Lower leg skin (tissue), 4 donors: ENCODE results near the gene SKI. TPM values are rescaled to one million over a fixed set of nuclear protein-coding genes. Genes with fewer than 3 reads are reported as not detected.
A peak's percentile ranks its signal among the peaks of the same experiment; 100 is the strongest.

Source experiments
- DNase-seq, 2 donors: peaks; one replicate each; pipeline ENCODE4 v3.0.0-alpha.2; 2019; ENCODE audit warnings: low spot score in 2 of 2
- H3K4me3 ChIP-seq: fragments of 200-600 bp; sonication (generic); 2 replicates; pipeline ENCODE4 v1.5.1; 2017; ENCODE audit warnings: mild to moderate bottlenecking, low read depth; ENCODE audit not compliant: poor library complexity, severe bottlenecking
- POLR2A ChIP-seq, 2 donors: fragments of 450-650 bp; IDR thresholded peaks; one replicate each; pipeline ENCODE4 v1.6.1; 2016 to 2017; ENCODE audit warnings: antibody characterized with exemption in 2 of 2, mild to moderate bottlenecking in 1 of 2, moderate library complexity in 1 of 2
- WGBS, 2 donors: methylation state at CpG; one replicate each; pipeline ENCODE4 v1.1.5; 2018; 5-methylcytosine and 5-hydroxymethylcytosine counted together
- intact Hi-C: fragments of 100-400 bp; cut with DNase I; formaldehyde crosslinking; loops from one replicate; pipeline ENCODE4 v1.15.0; 2023; ENCODE audit warnings: low total_unique reads
- total RNA-seq, 4 donors: library from RNA; depleted of rRNA; stranded (reverse); fragments of >200 nt; gene quantifications; one replicate each; pipeline ENCODE4 v1.1.0, GENCODE V29; 2016
- TF ChIP-seq, protein P1 (sequence below), 3 donors: fragments of 450-650 bp; IDR thresholded peaks; one replicate each; pipeline ENCODE4 v1.5.1; 2016; ENCODE audit warnings: antibody characterized with exemption in 3 of 3, mild to moderate bottlenecking in 3 of 3, moderate library complexity in 2 of 3

SKI gene
- total RNA-seq, 4 donors from 2014 or later = 67.3 to 80.8 (median 75.4) TPM

DNA sequence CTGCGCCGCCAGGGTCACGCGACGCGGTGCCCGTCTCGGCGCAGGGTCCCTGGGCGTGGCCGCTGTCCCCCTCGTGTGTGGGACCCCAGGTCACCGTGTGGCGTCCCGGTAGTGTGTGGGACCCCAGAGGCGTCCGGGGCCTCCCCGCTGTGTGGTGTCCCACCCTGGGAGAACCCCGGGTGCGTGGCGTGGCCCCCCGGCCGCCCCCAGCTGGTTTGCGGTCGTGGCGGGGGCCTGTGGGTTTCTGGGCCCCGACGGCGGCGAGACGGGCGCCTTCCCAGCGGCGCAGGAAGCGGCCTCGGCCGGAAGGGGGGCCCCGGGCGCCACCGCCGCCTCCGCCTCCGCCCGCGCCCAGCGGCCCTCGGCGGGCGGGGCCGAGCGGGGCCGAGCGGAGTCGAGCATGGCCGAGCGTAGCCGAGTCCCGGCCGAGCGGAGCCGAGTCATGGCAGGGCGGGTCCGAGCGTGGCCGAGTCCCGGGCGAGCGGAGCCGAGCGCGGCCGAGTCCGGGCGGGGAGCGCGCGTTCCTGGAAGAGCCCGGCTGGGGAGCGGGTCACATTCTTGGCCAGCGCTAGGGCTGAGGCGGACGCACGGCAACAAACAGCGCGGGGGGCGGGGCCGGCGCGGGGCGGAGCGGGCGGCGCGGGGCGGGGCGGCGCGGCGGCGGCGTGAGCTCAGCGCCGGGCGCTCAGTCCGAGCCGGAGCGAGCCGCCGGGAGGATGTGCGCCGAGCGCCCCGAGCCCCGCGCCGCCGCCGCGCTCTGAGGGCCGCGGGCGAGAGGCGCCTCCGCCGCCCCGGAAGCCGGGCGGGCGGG is 568 bp upstream of the SKI start:
- TF ChIP-seq, protein P1, sequence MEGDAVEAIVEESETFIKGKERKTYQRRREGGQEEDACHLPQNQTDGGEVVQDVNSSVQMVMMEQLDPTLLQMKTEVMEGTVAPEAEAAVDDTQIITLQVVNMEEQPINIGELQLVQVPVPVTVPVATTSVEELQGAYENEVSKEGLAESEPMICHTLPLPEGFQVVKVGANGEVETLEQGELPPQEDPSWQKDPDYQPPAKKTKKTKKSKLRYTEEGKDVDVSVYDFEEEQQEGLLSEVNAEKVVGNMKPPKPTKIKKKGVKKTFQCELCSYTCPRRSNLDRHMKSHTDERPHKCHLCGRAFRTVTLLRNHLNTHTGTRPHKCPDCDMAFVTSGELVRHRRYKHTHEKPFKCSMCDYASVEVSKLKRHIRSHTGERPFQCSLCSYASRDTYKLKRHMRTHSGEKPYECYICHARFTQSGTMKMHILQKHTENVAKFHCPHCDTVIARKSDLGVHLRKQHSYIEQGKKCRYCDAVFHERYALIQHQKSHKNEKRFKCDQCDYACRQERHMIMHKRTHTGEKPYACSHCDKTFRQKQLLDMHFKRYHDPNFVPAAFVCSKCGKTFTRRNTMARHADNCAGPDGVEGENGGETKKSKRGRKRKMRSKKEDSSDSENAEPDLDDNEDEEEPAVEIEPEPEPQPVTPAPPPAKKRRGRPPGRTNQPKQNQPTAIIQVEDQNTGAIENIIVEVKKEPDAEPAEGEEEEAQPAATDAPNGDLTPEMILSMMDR (IDR thresholded peaks at IDR 0.05) = no peak
- peak in 1 of 2 donors; percentile 17 for TF ChIP-seq POLR2A (IDR thresholded peaks at IDR 0.05)
- peak; percentile 93 to 99 for DNase-seq
- WGBS, 2 donors = 0% methylated on average over 40 of the region's 129 CpGs; no CpG with 5 or more reads in 1 of the 2 donors
- intact Hi-C loops = no loop called here
- H3K4me3 ChIP-seq = peak overlapping the region; percentile 51

DNA sequence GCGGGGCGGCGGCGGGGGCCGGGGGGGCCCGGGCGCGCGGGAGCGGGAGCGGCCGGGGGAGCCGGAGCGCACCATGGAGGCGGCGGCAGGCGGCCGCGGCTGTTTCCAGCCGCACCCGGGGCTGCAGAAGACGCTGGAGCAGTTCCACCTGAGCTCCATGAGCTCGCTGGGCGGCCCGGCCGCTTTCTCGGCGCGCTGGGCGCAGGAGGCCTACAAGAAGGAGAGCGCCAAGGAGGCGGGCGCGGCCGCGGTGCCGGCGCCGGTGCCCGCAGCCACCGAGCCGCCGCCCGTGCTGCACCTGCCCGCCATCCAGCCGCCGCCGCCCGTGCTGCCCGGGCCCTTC is 546 bp downstream of the SKI start:
- intact Hi-C loops = no loop called here
- H3K4me3 ChIP-seq = peak overlapping the region; percentile 27
- whole genome bisulfite sequencing, 2 donors = 0% methylated on average over 33 of the region's 50 CpGs; no CpG with 5 or more reads in 1 of the 2 donors
- no peak for TF ChIP-seq POLR2A (IDR thresholded peaks at IDR 0.05)
- TF ChIP-seq, protein P1 (IDR thresholded peaks at IDR 0.05) = no peak
- DNase-seq = no peak

DNA sequence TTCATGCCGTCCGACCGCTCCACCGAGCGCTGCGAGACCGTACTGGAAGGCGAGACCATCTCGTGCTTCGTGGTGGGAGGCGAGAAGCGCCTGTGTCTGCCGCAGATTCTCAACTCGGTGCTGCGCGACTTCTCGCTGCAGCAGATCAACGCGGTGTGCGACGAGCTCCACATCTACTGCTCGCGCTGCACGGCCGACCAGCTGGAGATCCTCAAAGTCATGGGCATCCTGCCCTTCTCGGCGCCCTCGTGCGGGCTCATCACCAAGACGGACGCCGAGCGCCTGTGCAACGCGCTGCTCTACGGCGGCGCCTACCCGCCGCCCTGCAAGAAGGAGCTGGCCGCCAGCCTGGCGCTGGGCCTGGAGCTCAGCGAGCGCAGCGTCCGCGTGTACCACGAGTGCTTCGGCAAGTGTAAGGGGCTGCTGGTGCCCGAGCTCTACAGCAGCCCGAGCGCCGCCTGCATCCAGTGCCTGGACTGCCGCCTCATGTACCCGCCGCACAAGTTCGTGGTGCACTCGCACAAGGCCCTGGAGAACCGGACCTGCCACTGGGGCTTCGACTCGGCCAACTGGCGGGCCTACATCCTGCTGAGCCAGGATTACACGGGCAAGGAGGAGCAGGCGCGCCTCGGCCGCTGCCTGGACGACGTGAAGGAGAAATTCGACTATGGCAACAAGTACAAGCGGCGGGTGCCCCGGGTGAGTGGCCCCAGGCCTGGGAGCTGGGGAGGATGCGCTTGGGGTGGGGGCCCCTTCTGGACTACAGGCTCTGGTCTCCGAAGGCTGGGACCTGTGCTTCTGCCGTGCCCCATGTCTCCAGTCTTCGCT is 1.1 kb downstream of the SKI start:
- DNase-seq = peak in 1 of 2 donors; percentile 93
- no peak for TF ChIP-seq POLR2A (IDR thresholded peaks at IDR 0.05)
- TF ChIP-seq, protein P1 (IDR thresholded peaks at IDR 0.05) = no peak
- 2 to 3% methylated on average over 19 to 46 of the region's 77 CpGs for WGBS, 2 donors
- peak overlapping the region; percentile 27 for H3K4me3 ChIP-seq
- intact Hi-C loops = no loop called here

DNA sequence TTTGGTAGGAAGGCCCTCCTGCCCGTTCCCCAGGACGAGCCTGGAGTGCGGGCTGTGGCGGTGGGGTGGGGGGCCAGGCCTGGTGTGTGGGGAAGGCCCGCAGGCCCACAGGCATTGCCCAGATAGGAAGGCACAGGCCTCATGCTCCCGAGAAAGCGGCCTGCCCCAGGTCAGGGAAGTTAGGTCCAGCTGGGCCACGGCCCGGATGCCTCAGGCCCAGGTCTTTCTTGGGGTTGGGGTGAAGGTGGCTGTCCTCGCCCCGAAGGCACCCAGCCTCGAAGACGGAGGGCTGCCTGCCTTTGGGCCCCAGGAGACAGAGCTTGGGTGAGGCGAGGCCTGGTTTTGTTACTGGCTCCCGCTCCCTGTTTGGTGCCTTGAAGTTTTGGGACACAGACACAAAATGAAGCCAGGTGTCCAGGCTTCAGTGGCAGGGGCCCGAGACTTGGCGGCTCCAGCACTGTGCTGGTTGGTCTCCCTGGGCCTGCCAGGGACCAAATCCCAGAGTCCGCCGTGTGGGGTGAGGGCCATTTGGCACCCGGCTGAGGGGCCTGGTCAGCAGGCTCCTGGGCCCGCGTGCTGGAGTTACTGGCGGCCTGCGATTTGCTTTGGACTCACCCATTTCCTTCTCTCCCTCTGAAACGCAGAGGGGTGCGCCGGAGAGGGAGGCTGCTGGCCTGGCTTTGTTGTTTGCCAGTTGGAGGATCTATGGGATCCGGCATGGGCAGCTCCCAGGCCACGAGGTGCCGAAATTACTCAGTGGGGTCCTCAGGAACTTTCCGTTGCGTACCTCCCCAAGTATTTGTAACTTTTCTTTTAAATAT is 2.0 kb downstream of the SKI start:
- DNase-seq = peak in 1 of 2 donors; percentile 91
- TF ChIP-seq, protein P1 (IDR thresholded peaks at IDR 0.05) = no peak
- TF ChIP-seq POLR2A (IDR thresholded peaks at IDR 0.05) = no peak
- 1 to 15% methylated on average over 12 to 32 of the region's 32 CpGs for WGBS, 2 donors
- peak overlapping the region; percentile 27 for H3K4me3 ChIP-seq
- intact Hi-C loops = loop anchor here (10.0 kb wide), 1 partner anchor 75 kb away; no protein-coding TSS in a partner anchor

DNA sequence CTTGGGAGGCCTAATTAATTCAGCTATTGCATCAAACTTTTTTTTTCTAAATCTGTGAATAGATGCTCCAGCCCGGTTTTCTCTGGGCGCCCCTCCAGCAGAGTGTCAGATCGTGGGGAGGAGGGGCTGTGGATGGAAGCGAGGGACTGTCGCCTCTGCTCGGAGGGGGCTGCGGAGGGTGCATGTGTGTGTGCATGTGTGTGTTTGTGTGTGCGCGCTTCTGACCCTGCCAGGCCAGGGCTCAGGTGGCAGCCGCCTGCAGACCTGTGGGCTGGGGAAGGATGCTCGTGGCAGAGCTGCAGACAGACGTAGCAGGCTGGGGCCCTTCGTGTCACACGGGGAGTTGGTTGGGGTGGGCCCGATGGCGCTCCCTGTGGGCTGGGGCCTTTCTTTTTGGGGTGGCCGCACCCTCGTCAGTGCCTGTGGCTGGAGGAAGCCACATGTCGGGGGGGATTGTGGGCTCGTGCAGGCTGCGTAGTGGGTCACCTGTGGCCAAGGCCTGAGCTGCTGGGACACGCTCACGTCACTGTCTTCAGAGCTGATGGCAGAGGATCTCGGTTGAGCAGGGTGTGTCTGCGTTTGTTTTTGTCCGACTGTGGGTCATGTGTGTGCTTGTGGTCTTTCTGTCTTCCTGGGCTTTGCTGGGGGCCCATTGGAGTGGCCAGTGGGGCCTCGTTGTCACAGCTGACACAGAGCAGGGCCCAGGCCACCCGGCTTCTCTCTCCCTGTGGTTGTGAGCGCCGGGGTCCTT is 2.8 kb downstream of the SKI start:
- WGBS, 2 donors = 4 to 6% methylated on average over 21 to 30 of the region's 30 CpGs
- intact Hi-C loops = loop anchor here (10.0 kb wide), 1 partner anchor 74 kb away; no protein-coding TSS in a partner anchor
- H3K4me3 ChIP-seq = peak overlapping the region; percentile 27
- no peak for TF ChIP-seq POLR2A (IDR thresholded peaks at IDR 0.05)
- TF ChIP-seq, protein P1 (IDR thresholded peaks at IDR 0.05) = no peak
- peak in 1 of 2 donors; percentile 92 for DNase-seq
